MCF 10A (cell line): Measurements from ENCODE around the gene GNB2. TPM values are rescaled to one million over a fixed set of nuclear protein-coding genes. Genes with fewer than 3 reads are reported as not detected.
"Not testable (repeated sequence)": the region's sequence is repeated elsewhere in the genome, so short reads cannot be mapped to it uniquely, and the experiment has no call there.

Experiments used
- BruUV-seq: library from RNA; stranded (reverse); fragments of 400-500 nt; replicated peaks from 2 replicates; lab custom pipeline; 2021; lab: Mats Ljungman, UMichigan
- CTCF ChIA-PET: fragments of 300-600 bp; sonication (Branson Sonifier 250); formaldehyde crosslinking; extraction: SDS; loops from one replicate; lab custom pipeline; 2021; ENCODE audit warnings: antibody characterized with exemption, inconsistent platforms; lab: Yijun Ruan, JAX
- POLR2A ChIA-PET: fragments of 300-600, 350-650 bp; sonication (Branson Sonifier 250); formaldehyde crosslinking; extraction: SDS; loops from one replicate; lab custom pipeline; 2020; ENCODE audit warnings: antibody characterized with exemption, inconsistent platforms; lab: Yijun Ruan, JAX
- DNase-seq: peaks from one replicate; pipeline ENCODE4 v3.0.0-alpha.2; 2018; ENCODE audit not compliant: unreplicated experiment
- H3K27ac Mint-ChIP-seq: one replicate; pipeline ENCODE4 v1.8.0; 2022; ENCODE audit warnings: mild to moderate bottlenecking, low read depth, mixed read lengths; ENCODE audit not compliant: unreplicated experiment
- H3K27me3 Mint-ChIP-seq: one replicate; pipeline ENCODE4 v1.8.0; 2022; ENCODE audit warnings: mixed read lengths; ENCODE audit not compliant: insufficient read depth, unreplicated experiment
- H3K36me3 Mint-ChIP-seq: one replicate; pipeline ENCODE4 v1.8.0; 2022; ENCODE audit warnings: mild to moderate bottlenecking, moderate library complexity, mixed read lengths; ENCODE audit not compliant: insufficient read depth, unreplicated experiment
- H3K4me1 Mint-ChIP-seq: one replicate; pipeline ENCODE4 v1.8.0; 2022; ENCODE audit warnings: mixed read lengths; ENCODE audit not compliant: insufficient read depth, unreplicated experiment
- H3K4me3 Mint-ChIP-seq: one replicate; pipeline ENCODE4 v1.8.0; 2022; ENCODE audit warnings: mild to moderate bottlenecking, moderate library complexity, mixed read lengths; ENCODE audit not compliant: unreplicated experiment
- H3K9me3 Mint-ChIP-seq: one replicate; pipeline ENCODE4 v1.8.0; 2022; ENCODE audit warnings: mixed read lengths; ENCODE audit not compliant: unreplicated experiment
- intact Hi-C: fragments of 100-400 bp; cut with micrococcal nuclease; formaldehyde crosslinking; loops from 2 replicates; pipeline ENCODE4 v1.14.1; 2022
- total RNA-seq: library from RNA; stranded (reverse); gene quantifications from 2 replicates; pipeline ENCODE4 v1.2.3, GENCODE V29; 2022
- TF ChIP-seq, protein P1 (sequence below): fragments of 200-600 bp; IDR thresholded peaks from one replicate; pipeline ENCODE4 v1.8.0; 2022; ENCODE audit warnings: antibody characterized with exemption, mild to moderate bottlenecking; ENCODE audit not compliant: unreplicated experiment

GNB2 gene
- total RNA-seq, 1 experiment from 2014 or later: 201 TPM

DNA sequence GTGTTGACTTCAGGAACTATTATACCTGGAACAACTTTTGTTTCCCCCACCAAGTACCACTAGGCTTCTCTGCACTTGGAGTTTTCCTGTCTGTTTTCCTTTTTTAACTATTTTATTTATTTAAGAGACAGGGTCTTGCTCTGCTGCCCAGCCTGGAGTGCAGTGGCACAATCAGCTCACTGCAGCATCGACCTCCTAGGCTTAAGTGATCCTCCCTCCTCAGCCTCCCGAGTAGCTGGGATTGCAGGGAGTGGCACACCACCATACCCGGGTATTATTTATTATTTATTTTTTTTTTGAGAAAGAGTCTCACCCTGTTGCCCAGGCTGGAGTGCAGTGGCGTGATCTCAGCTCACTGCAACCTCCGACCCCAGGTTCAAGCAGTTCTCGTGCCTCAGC, 22.6 kb downstream of the GNB2 start:
- H3K27ac Mint-ChIP-seq: no peak overlapping the region
- no peak for DNase-seq
- no TSS peak for BruUV-seq
- TF ChIP-seq, protein P1, sequence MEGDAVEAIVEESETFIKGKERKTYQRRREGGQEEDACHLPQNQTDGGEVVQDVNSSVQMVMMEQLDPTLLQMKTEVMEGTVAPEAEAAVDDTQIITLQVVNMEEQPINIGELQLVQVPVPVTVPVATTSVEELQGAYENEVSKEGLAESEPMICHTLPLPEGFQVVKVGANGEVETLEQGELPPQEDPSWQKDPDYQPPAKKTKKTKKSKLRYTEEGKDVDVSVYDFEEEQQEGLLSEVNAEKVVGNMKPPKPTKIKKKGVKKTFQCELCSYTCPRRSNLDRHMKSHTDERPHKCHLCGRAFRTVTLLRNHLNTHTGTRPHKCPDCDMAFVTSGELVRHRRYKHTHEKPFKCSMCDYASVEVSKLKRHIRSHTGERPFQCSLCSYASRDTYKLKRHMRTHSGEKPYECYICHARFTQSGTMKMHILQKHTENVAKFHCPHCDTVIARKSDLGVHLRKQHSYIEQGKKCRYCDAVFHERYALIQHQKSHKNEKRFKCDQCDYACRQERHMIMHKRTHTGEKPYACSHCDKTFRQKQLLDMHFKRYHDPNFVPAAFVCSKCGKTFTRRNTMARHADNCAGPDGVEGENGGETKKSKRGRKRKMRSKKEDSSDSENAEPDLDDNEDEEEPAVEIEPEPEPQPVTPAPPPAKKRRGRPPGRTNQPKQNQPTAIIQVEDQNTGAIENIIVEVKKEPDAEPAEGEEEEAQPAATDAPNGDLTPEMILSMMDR: no peak
- ChIA-PET POLR2A (interaction anchor here (0.7 to 7.6 kb wide), 4 partner anchors 10 to 145 kb away, joined by 3 to 57 read pairs (median 20); partner anchors contain the start of genes EPHB4, FBXO24, LRCH4 and POP7), CTCF (interaction anchor here (0.6 to 7.2 kb wide), 3 partner anchors 9 to 159 kb away, joined by 3 to 94 read pairs (median 4); partner anchors contain the start of gene POP7)
- H3K9me3 Mint-ChIP-seq: no peaks in the 10 kb centered on the region
- H3K27me3 Mint-ChIP-seq: peaks cover 6% of the 10 kb centered on the region
- intact Hi-C loops: no loop called here
- peaks cover 7% of the 10 kb centered on the region for H3K36me3 Mint-ChIP-seq
- peaks cover 19% of the 10 kb centered on the region for H3K4me1 Mint-ChIP-seq
- H3K4me3 Mint-ChIP-seq: no peak overlapping the region

DNA sequence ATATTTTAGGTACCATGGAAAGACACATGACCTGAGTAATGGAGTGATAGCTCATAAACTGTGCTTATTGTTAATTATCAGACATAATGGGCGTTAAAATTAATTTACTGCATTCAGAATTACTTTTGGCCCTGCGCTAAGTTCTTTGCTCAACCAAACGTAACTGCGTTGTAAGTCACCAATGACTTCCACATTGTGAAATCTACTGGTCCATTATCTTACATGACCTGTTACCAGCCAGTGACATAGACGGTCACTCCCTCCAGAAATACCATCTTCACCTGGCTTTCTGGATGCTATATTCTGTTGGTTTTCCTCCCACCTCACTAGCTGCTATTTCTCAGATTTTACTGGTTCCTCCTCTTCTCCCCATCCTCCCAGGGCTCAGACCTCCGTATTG, 25.5 kb downstream of the GNB2 start:
- intact Hi-C loops: no loop called here
- ChIA-PET POLR2A (interaction anchor here (1.0 kb wide), 1 partner anchor 129 kb away, joined by 3 read pairs; the partner anchor contains the start of gene EPHB4), CTCF (interaction anchor here (0.5 to 0.7 kb wide), 2 partner anchors 146 to 194 kb away, joined by 3 to 4 read pairs; no protein-coding TSS in a partner anchor)
- no peak for DNase-seq
- no TSS peak for BruUV-seq
- no peak overlapping the region for H3K4me3 Mint-ChIP-seq
- H3K9me3 Mint-ChIP-seq: no peaks in the 10 kb centered on the region
- no peaks in the 10 kb centered on the region for H3K4me1 Mint-ChIP-seq
- TF ChIP-seq, protein P1: no peak
- H3K36me3 Mint-ChIP-seq: no peaks in the 10 kb centered on the region
- H3K27ac Mint-ChIP-seq: no peak overlapping the region
- H3K27me3 Mint-ChIP-seq: peaks cover 15% of the 10 kb centered on the region

DNA sequence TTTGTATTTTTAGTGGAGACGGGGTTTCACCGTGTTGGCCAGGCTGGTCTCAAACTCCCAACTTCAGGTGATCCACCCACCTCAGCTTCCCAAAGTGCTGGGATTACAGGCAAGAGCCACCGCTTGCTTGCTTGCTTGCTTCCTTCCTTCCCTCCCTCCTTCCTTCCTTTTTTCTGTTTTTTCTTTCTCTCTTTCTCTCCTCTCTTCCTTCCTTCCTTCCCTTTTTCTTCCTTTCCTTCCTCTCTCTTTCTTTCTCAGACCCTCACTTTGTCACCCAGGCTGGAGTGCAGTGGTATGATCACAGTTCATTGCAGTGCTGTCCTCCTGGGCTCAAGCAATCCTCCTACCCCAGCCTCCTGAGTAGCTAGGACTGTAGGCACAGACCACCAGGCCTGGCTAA, 27.5 kb downstream of the GNB2 start:
- DNase-seq, H3K4me3 Mint-ChIP-seq, H3K4me1 Mint-ChIP-seq, BruUV-seq, intact Hi-C loops, H3K27ac Mint-ChIP-seq, H3K9me3 Mint-ChIP-seq, H3K36me3 Mint-ChIP-seq: not testable (repeated sequence)
- ChIA-PET CTCF (interaction anchor here (0.6 to 1.5 kb wide), 6 partner anchors 11 to 155 kb away, joined by 3 to 5 read pairs (median 3); partner anchors contain the start of gene EPO), POLR2A (interaction anchor here (0.6 to 0.9 kb wide), 2 partner anchors 101 to 408 kb away, joined by 3 to 4 read pairs; no protein-coding TSS in a partner anchor)
- H3K27me3 Mint-ChIP-seq: peaks cover 15% of the 10 kb centered on the region

GRCh38 chr7:100705320-100705752, 31.8 kb downstream of the GNB2 start:
- H3K27ac Mint-ChIP-seq: peak overlapping the region; percentile 93
- TSS peak; percentile 64 for BruUV-seq
- H3K4me3 Mint-ChIP-seq: peak overlapping the region; percentile 95
- DNase-seq: peak; percentile 69
- TF ChIP-seq, protein P1: peak; percentile 89
- POLR2A ChIA-PET: interaction anchor here (0.6 to 2.9 kb wide), 28 partner anchors 9 to 616 kb away, joined by 3 to 57 read pairs (median 6); partner anchors contain the start of genes EPHB4, EPO, FBXO24 and GIGYF1
- H3K27me3 Mint-ChIP-seq: peaks cover 15% of the 10 kb centered on the region
- H3K36me3 Mint-ChIP-seq: peaks cover 15% of the 10 kb centered on the region
- CTCF ChIA-PET: interaction anchor here (0.5 to 6.7 kb wide), 41 partner anchors 8 to 1519 kb away, joined by 3 to 94 read pairs (median 4); partner anchors contain the start of genes ACTL6B, EPHB4, EPO and FBXO24
- intact Hi-C loops: loop anchor here (1.0 to 2.0 kb wide), 3 partner anchors 97 to 147 kb away; partner anchors contain the start of gene SLC12A9
- no peaks in the 10 kb centered on the region for H3K9me3 Mint-ChIP-seq
- peaks cover 10% of the 10 kb centered on the region for H3K4me1 Mint-ChIP-seq
